HEK293 (cell line): Measurements from ENCODE around the gene GUCY1B1.

ENCODE experiments used
- AEBP2 ChIP-seq: fragments of 450-650 bp; formaldehyde crosslinking; IDR thresholded peaks from 2 replicates; pipeline ENCODE4 v1.5.1; 2016; ENCODE audit warnings: missing biosample characterization, missing genetic modification characterization, borderline replicate concordance
- BCL11B ChIP-seq: fragments of 450-650 bp; formaldehyde crosslinking; IDR thresholded peaks from 2 replicates; pipeline ENCODE4 v1.5.1; 2016; ENCODE audit warnings: low read depth, missing biosample characterization, missing genetic modification characterization
- GLI2 ChIP-seq: fragments of 450-650 bp; formaldehyde crosslinking; IDR thresholded peaks from 2 replicates; pipeline ENCODE4; 2017; ENCODE audit warnings: missing biosample characterization, missing genetic modification characterization, low read depth, borderline replicate concordance
- HOXC10 ChIP-seq: sonication (generic); formaldehyde crosslinking; IDR thresholded peaks from 2 replicates; pipeline ENCODE4 v1.8.1; 2023; ENCODE audit warnings: mild to moderate bottlenecking, missing genetic modification reagents
- KLF17 ChIP-seq: fragments of 450-650 bp; formaldehyde crosslinking; IDR thresholded peaks from 2 replicates; pipeline ENCODE4 v1.5.1; 2016; ENCODE audit warnings: missing biosample characterization, missing genetic modification characterization
- REST ChIP-seq: fragments of 450-650 bp; formaldehyde crosslinking; IDR thresholded peaks from 2 replicates; pipeline ENCODE4 v1.5.1; 2016; ENCODE audit warnings: missing biosample characterization, missing genetic modification characterization
- ZBTB20 ChIP-seq: fragments of 450-650 bp; formaldehyde crosslinking; IDR thresholded peaks from 2 replicates; pipeline ENCODE4 v1.5.1; 2016; ENCODE audit warnings: missing biosample characterization, missing genetic modification characterization
- ZBTB44 ChIP-seq: fragments of 450-650 bp; IDR thresholded peaks from 2 replicates; pipeline ENCODE4 v1.5.1; 2018; ENCODE audit warnings: missing biosample characterization, mild to moderate bottlenecking, missing genetic modification characterization
- ZBTB48 ChIP-seq: fragments of 450-650 bp; formaldehyde crosslinking; IDR thresholded peaks from 2 replicates; pipeline ENCODE4 v1.5.1; 2016; ENCODE audit warnings: missing biosample characterization, missing genetic modification characterization
- ZNF138 ChIP-seq: fragments of 450-650 bp; formaldehyde crosslinking; IDR thresholded peaks from 2 replicates; pipeline ENCODE4 v1.5.1; 2016; ENCODE audit warnings: missing biosample characterization, missing genetic modification characterization, borderline replicate concordance
- ZNF174 ChIP-seq: fragments of 450-650 bp; formaldehyde crosslinking; IDR thresholded peaks from 2 replicates; pipeline ENCODE4 v1.5.0; 2017; ENCODE audit warnings: missing biosample characterization, mild to moderate bottlenecking, missing genetic modification characterization
- ZNF19 ChIP-seq: fragments of 450-650 bp; formaldehyde crosslinking; IDR thresholded peaks from 2 replicates; pipeline ENCODE4; 2016; ENCODE audit warnings: missing biosample characterization, missing genetic modification characterization, low read depth
- ZNF2 ChIP-seq: fragments of 450-650 bp; formaldehyde crosslinking; IDR thresholded peaks from 2 replicates; pipeline ENCODE4 v1.5.1; 2016; ENCODE audit warnings: missing biosample characterization, missing genetic modification characterization
- ZNF26 ChIP-seq: fragments of 450-650 bp; formaldehyde crosslinking; IDR thresholded peaks from 2 replicates; pipeline ENCODE4 v1.5.1; 2016; ENCODE audit warnings: missing biosample characterization, missing genetic modification characterization
- ZNF292 ChIP-seq: fragments of 450-650 bp; formaldehyde crosslinking; IDR thresholded peaks from 2 replicates; pipeline ENCODE4 v1.5.1; 2016; ENCODE audit warnings: low read depth, missing biosample characterization, missing genetic modification characterization, borderline replicate concordance
- ZNF391 ChIP-seq: fragments of 450-650 bp; formaldehyde crosslinking; IDR thresholded peaks from 2 replicates; pipeline ENCODE4 v1.5.1; 2016; ENCODE audit warnings: low read depth, missing biosample characterization, missing genetic modification characterization, borderline replicate concordance
- ZNF433 ChIP-seq: fragments of 450-650 bp; formaldehyde crosslinking; IDR thresholded peaks from 2 replicates; pipeline ENCODE4 v1.5.1; 2016; ENCODE audit warnings: missing biosample characterization, missing genetic modification characterization, low read depth
- ZNF548 ChIP-seq: fragments of 450-650 bp; formaldehyde crosslinking; IDR thresholded peaks from 2 replicates; pipeline ENCODE4 v1.5.1; 2016; ENCODE audit warnings: missing biosample characterization, missing genetic modification characterization
- ZNF561 ChIP-seq: fragments of 450-650 bp; IDR thresholded peaks from 2 replicates; pipeline ENCODE4 v1.5.1; 2018; ENCODE audit warnings: missing biosample characterization, missing genetic modification characterization, borderline replicate concordance
- ZNF629 ChIP-seq: fragments of 450-650 bp; formaldehyde crosslinking; IDR thresholded peaks from 2 replicates; pipeline ENCODE4 v1.5.1; 2017; ENCODE audit warnings: missing biosample characterization, missing genetic modification characterization
- ZNF645 ChIP-seq: fragments of 450-650 bp; formaldehyde crosslinking; IDR thresholded peaks from 2 replicates; pipeline ENCODE4; 2016; ENCODE audit warnings: missing biosample characterization, missing genetic modification characterization
- ZNF791 ChIP-seq: fragments of 450-650 bp; formaldehyde crosslinking; IDR thresholded peaks from 2 replicates; pipeline ENCODE4 v1.5.1; 2016; ENCODE audit warnings: missing biosample characterization, missing genetic modification characterization
- ZSCAN30 ChIP-seq: fragments of 450-650 bp; IDR thresholded peaks from 2 replicates; pipeline ENCODE4 v1.5.1; 2018; ENCODE audit warnings: missing biosample characterization, mild to moderate bottlenecking, missing genetic modification characterization, moderate library complexity
- TF ChIP-seq, protein P1 (sequence below): fragments of 450-650 bp; formaldehyde crosslinking; IDR thresholded peaks from 2 replicates; pipeline ENCODE4 v1.5.1; 2017; ENCODE audit warnings: missing biosample characterization, missing genetic modification characterization

GUCY1B1 gene

DNA sequence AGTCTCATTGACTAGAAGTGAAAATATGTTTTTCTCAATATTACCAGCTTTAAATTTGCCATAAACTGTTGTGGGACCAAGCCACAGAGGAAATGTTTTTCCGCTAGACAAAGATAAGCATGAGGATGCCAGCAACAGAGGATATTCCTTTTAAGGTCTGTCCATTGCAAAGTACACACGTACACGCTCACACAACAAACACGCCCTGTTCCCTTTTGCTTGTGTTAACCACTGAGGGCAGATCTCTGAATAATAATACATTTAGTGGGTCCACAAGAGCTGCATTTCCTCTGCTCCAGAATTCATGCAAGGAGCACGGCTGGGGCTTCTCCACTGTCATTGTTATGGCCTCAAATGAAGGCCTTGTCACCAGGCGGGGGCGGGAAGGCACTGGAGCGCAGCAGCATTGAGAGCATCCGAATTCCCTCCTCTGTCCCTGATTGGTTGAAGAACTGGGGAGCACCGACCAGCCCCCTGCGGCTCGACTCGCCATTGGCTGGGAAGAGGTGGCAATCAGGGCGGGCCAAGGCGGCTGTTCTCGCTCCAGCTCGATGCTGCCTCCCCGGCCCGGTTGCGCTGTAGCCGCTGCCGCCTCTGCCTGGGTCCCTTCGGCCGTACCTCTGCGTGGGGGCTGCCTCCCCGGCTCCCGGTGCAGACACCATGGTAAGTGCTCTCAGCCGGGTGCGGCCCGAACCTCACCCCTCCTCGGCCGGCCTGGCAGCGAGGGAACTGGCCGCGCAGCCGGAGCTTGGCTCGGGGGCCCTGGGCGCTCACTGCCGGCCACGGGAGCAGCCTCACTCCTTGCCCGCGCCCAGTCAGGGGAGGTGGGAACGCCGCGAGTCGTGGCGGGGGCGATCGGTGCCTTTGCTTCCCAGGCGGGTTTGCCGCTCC is at the start of gene GUCY1B1 (continued):
- TF ChIP-seq ZBTB44 (tag by site-specific recombination) (no peak), ZNF791 (no peak), ZNF174 (tag by site-specific recombination) (no peak), ZBTB48 (tag by site-specific recombination) (no peak), ZNF19 (tag by site-specific recombination) (no peak), ZNF138 (tag by site-specific recombination) (no peak), ZSCAN30 (tag by site-specific recombination) (no peak), BCL11B (tag by site-specific recombination) (no peak), REST (no peak), ZBTB20 (tag by site-specific recombination) (peak; percentile 95), ZNF292 (tag by site-specific recombination) (no peak), ZNF391 (no peak), GLI2 (tag by site-specific recombination) (no peak), ZNF629 (tag by site-specific recombination) (no peak), ZNF26 (no peak), KLF17 (tag by site-specific recombination) (no peak), ZNF561 (tag by site-specific recombination) (no peak; the same call in 1 of the 2 replicates), ZNF433 (no peak), ZNF645 (tag by site-specific recombination) (no peak), ZNF2 (0 out of 2 replicates have a peak, but pooled peaks have one; percentile 41), ZNF548 (tag by site-specific recombination) (no peak), AEBP2 (tag by site-specific recombination) (no peak), HOXC10 (CRISPR knock-in tag) (0 out of 2 replicates have a peak, but pooled peaks have one; percentile 25)
- TF ChIP-seq, protein P1, sequence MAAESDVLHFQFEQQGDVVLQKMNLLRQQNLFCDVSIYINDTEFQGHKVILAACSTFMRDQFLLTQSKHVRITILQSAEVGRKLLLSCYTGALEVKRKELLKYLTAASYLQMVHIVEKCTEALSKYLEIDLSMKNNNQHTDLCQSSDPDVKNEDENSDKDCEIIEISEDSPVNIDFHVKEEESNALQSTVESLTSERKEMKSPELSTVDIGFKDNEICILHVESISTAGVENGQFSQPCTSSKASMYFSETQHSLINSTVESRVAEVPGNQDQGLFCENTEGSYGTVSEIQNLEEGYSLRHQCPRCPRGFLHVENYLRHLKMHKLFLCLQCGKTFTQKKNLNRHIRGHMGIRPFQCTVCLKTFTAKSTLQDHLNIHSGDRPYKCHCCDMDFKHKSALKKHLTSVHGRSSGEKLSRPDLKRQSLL (tag by site-specific recombination), result peak; percentile 63; the same call in 1 of the 2 replicates
